ENCODE results near the gene SMYD3.

DNA sequence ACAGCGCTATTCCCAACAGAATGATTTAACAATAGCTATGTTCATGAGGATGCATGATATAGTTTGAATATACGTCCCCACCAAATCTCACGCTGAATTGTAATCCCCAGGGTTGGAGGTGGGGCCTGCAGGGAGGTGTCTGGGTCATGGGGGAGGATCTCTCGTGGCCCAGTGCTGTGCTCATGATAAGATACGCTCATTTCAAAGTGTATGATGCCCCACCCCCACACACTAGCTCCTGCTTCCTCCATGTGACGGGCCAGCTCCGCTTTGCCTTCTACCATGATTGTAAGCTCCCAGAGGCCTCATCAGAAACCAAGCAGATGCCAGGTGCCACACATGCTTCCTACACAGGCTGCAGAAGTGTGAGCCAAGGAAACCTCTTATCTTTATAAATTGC, 93.6 kb downstream of the SMYD3 start:
- TF ChIP-seq CTCF (IDR thresholded peaks at IDR 0.05; ENCODE audit: insufficient read depth, low read length, poor library complexity, severe bottlenecking), result no peak
- no peak for TF ChIP-seq EZH2phosphoT487 (conservative IDR thresholded peaks at IDR 0.05; ENCODE audit: low read length)
